Measurements from ENCODE around the gene EIF3D. TPM values are rescaled to one million over a fixed set of nuclear protein-coding genes. Genes with fewer than 3 reads are reported as not detected.
A peak's percentile ranks its signal among the peaks of the same experiment; 100 is the strongest.

EIF3D gene
- total RNA-seq, 1 donor from 2014 or later, result 132 TPM

GRCh38 chr22:36549033-36549432, 20.1 kb upstream of the EIF3D start:
- no peaks in the 10 kb centered on the region for H3K4me1 ChIP-seq
- peaks cover 25% of the 10 kb centered on the region for H3K27me3 ChIP-seq
- H3K9me3 ChIP-seq, result no peaks in the 10 kb centered on the region
- DNase-seq (no peak), ATAC-seq (no peak)
- H3K27ac ChIP-seq, result no peak overlapping the region
- no peaks in the 10 kb centered on the region for H3K36me3 ChIP-seq
- intact Hi-C loops (cut with DNase I), result no loop called here
- H3K4me3 ChIP-seq, result no peak overlapping the region
- TF ChIP-seq CTCF (IDR thresholded peaks at IDR 0.05), result no peak

GRCh38 chr22:36548606-36549005, 19.6 kb upstream of the EIF3D start:
- no peak for ATAC-seq
- TF ChIP-seq CTCF (IDR thresholded peaks at IDR 0.05), result no peak
- Histone ChIP-seq H3K4me3 (no peak overlapping the region), H3K36me3 (no peaks in the 10 kb centered on the region), H3K27me3 (peaks cover 24% of the 10 kb centered on the region), H3K27ac (no peak overlapping the region), H3K4me1 (no peaks in the 10 kb centered on the region), H3K9me3 (no peaks in the 10 kb centered on the region)
- intact Hi-C loops (cut with DNase I), result no loop called here
- DNase-seq, result no peak

GRCh38 chr22:36546932-36547331, 18.0 kb upstream of the EIF3D start:
- no peak for TF ChIP-seq CTCF (IDR thresholded peaks at IDR 0.05)
- peaks cover 24% of the 10 kb centered on the region for H3K27me3 ChIP-seq
- no peaks in the 10 kb centered on the region for H3K4me1 ChIP-seq
- DNase-seq (no peak), ATAC-seq (peak; percentile 19)
- no peaks in the 10 kb centered on the region for H3K9me3 ChIP-seq
- H3K36me3 ChIP-seq, result no peaks in the 10 kb centered on the region
- no peak overlapping the region for H3K27ac ChIP-seq
- H3K4me3 ChIP-seq, result no peak overlapping the region
- intact Hi-C loops (cut with DNase I), result no loop called here

GRCh38 chr22:36546092-36546804, 17.3 kb upstream of the EIF3D start:
- DNase-seq, result no peak
- no peaks in the 10 kb centered on the region for H3K9me3 ChIP-seq
- H3K27me3 ChIP-seq, result peaks cover 21% of the 10 kb centered on the region
- no peaks in the 10 kb centered on the region for H3K36me3 ChIP-seq
- H3K4me1 ChIP-seq, result no peaks in the 10 kb centered on the region
- no peak overlapping the region for H3K27ac ChIP-seq
- H3K4me3 ChIP-seq, result no peak overlapping the region
- TF ChIP-seq CTCF (IDR thresholded peaks at IDR 0.05), result peak; percentile 52
- intact Hi-C loops (cut with DNase I), result no loop called here
- ATAC-seq, result peak; percentile 73

GRCh38 chr22:36544107-36544620, 15.2 kb upstream of the EIF3D start:
- no peaks in the 10 kb centered on the region for H3K4me1 ChIP-seq
- ATAC-seq (no peak), DNase-seq (no peak)
- H3K4me3 ChIP-seq, result no peak overlapping the region
- H3K27me3 ChIP-seq, result peaks cover 8% of the 10 kb centered on the region
- no peak overlapping the region for H3K27ac ChIP-seq
- intact Hi-C loops (cut with DNase I), result no loop called here
- H3K36me3 ChIP-seq, result no peaks in the 10 kb centered on the region
- H3K9me3 ChIP-seq, result no peaks in the 10 kb centered on the region
- TF ChIP-seq CTCF (IDR thresholded peaks at IDR 0.05), result no peak

All from upper lobe of right lung (tissue), 1 donor.